NCI-H345 (cell line): ENCODE measurements around the gene INKA2.

Experiments used
- DNase-seq: peaks from one replicate; lab custom pipeline; 2025; lab: John Stamatoyannopoulos, UW

INKA2 gene

DNA sequence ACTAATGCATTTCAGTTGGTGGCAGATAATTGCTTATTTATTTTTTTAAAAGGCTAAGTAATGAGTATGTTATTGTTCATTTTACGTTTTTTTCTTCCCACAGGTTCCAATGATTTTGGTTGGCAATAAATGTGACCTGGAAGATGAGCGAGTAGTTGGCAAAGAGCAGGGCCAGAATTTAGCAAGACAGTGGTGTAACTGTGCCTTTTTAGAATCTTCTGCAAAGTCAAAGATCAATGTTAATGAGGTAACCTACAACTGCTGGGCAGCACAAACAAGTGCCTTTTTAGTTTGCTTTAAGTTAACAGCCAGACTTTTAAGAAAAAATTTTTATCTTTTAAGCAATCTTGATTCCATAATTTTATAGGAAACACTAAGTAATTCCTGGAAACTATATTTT is 35.0 kb downstream of the INKA2 start:
- no peak for DNase-seq

DNA sequence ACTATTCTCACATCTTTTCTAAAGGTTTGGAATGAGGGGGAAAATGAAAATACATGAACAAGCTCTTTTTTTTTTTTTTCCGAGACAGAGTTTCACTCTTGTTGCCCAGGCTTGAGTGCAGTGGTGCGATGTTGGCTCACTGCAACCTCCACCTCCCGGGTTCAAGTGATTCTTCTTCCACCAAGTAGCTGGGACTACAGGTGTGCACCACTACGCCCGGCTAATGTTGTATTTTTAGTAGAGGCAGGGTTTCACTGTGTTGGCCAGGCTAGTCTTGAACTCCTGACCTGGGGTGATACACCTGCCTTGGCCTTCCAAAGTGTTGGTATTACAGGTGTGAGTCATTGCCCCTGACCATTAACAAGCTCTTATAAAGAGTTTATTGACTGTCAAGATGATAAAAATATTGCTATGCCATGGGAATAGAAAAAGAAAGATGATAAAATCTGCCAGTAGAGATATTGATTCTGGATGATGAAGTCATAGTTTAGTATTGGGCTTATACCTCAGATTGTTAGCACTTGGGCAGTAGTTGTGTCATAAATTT is 36.6 kb downstream of the INKA2 start:
- no peak for DNase-seq

DNA sequence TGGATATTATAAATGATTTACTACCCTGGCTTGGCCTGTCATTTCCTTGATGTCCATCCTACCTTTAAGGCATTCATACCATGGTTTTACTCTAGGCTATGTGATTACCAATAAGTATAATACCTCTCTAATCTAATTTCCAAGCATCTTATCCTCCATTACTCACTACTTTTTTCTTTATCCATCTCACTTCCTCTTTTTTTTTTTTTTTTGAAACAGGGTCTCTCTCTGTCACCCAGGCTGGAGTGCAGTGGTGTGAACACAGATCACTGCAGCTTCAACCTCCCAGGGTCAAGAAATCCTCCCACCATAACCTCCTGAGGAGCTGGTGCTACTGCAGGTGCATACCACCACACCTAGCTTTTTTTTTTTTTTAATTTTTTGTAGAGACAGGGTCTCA is 39.9 kb downstream of the INKA2 start:
- DNase-seq, result no peak

DNA sequence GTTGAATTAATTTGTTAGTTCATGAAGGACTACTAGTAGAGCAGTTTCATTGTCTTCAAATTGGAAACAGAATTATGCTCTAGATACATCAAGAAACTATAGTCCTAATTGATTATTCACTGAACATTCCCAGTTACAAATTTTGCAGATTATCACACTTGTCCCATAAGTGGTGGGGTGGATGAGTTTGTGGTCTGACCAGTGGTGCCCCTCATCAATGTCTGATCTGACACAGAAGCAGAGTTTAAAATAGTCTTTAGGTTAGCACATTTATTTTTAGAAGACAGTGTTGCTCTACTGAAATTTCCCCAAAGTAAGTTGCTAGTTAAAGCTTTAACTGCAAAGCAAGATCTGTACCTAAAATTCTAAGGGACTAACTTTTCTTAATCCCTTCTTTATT is 42.9 kb downstream of the INKA2 start:
- no peak for DNase-seq

DNA sequence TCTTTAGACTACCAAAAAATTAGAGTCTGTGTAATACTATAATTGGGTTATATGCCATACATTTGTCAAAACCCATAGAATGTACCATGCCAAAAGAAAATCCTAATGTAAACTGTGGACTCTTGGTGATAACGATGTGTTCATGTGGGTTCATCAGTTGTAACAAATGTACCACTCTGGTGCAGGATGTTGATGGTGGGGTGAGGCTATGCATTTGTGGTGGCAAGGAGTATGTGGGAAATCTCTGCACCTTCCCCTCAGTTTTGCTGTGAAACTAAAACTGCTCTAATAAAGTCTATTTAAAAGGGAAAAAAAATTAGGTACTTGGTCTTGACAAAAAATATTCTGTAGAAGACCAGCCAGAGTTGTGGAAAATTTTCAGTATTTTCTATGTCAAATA is 43.4 kb downstream of the INKA2 start:
- DNase-seq, result no peak

DNA sequence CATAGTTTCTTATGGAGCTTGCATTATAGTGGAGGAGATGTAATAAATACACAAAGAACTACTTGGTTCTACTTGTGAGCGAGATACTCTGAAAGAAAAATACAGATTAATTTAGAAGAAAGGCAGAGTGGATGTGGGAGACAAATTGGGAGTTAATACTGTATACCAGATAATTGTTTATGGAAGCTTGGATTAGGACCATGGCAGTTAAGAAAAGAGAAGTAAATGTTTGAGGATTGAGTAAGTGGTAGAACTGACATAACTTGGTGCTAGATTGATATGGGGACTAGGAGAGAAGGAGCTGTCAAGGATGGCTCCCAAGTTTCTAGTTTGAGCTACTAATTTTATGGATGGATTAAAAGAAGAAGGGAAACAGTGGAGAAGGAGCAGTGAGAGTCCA is 47.3 kb downstream of the INKA2 start:
- DNase-seq, result no peak

DNA sequence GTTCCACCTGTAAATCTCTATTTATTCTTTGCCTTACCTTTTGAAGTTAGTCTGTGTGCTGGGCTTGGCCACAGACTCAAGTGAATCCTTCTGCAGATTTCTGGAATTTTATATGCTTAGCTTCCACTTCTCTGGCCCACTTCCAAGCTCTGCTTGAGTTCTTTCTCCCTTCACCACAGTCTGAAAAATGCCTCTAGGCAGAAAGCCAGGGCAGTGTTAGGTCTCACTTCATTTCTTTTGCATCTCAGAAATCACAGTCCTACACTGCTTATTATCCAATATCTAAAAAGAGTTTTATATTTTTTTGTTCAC is 48.9 kb downstream of the INKA2 start:
- DNase-seq, result peak; percentile 14
